Fibroblast of mammary gland (primary cell): Measurements from ENCODE around the gene TPP1.
A peak's percentile ranks its signal among the peaks of the same experiment; 100 is the strongest.

ENCODE experiments used
- DNase-seq: peaks from one replicate; pipeline ENCODE4 v3.0.0-alpha.2; 2010; ENCODE audit warnings: low read depth
- H3K4me3 ChIP-seq: 2 replicates; pipeline ENCODE4 v1.5.1; 2011; ENCODE audit warnings: low read depth, mild to moderate bottlenecking, low read length, moderate library complexity; ENCODE audit not compliant: control insufficient read depth
- CTCF ChIP-seq: conservative IDR thresholded peaks from 2 replicates; pipeline ENCODE4 v1.5.1; 2011; ENCODE audit warnings: low read depth, low read length, inconsistent platforms; ENCODE audit not compliant: control insufficient read depth, insufficient read depth

TPP1 gene

GRCh38 chr11:6608011-6608410 lies 11.2 kb downstream of the TPP1 start:
- no peak overlapping the region for H3K4me3 ChIP-seq
- no peak for DNase-seq
- TF ChIP-seq CTCF: no peak

- no peak for DNase-seq
- no peak for TF ChIP-seq CTCF
- H3K4me3 ChIP-seq: no peak overlapping the region
These were observed 11.9 kb downstream of the TPP1 start for GRCh38 chr11:6607190-6607795.

GRCh38 chr11:6606471-6607189 lies 12.6 kb downstream of the TPP1 start:
- peak; percentile 92 for DNase-seq
- no peak for TF ChIP-seq CTCF
- peak overlapping the region; percentile 19 for H3K4me3 ChIP-seq

- DNase-seq: no peak
- H3K4me3 ChIP-seq: peak overlapping the region; percentile 99
- no peak for TF ChIP-seq CTCF
These were observed 14.4 kb downstream of the TPP1 start for GRCh38 chr11:6604790-6605189.

- H3K4me3 ChIP-seq: peak overlapping the region; percentile 99
- DNase-seq: peak; percentile 65
- peak; percentile 16 for TF ChIP-seq CTCF
These were observed 15.1 kb downstream of the TPP1 start for GRCh38 chr11:6604081-6604626.

- TF ChIP-seq CTCF: peak; percentile 6
- H3K4me3 ChIP-seq: peak within 1 kb of the TSS; percentile 99
- DNase-seq: peak; percentile 86
These were observed 15.7 kb downstream of the TPP1 start, which contains the start of the genes ILK and RRP8 for GRCh38 chr11:6603287-6604080. TSS of gene ILK (plus strand) at chr11:6603774. CDS start at chr11:6604272, 498 bp downstream. TSS of gene RRP8 (minus strand) at chr11:6603616. CDS start at chr11:6603502, 114 bp downstream.
